Lower leg skin (tissue), 4 donors: ENCODE results near the gene KRT7. TPM values are rescaled to one million over a fixed set of nuclear protein-coding genes. Genes with fewer than 3 reads are reported as not detected.

ENCODE experiments used
- DNase-seq, 2 donors: peaks; one replicate each; pipeline ENCODE4 v3.0.0-alpha.2; 2019; ENCODE audit warnings: low spot score in 2 of 2
- H3K4me3 ChIP-seq: fragments of 200-600 bp; sonication (generic); 2 replicates; pipeline ENCODE4 v1.5.1; 2017; ENCODE audit warnings: mild to moderate bottlenecking, low read depth; ENCODE audit not compliant: poor library complexity, severe bottlenecking
- CTCF ChIP-seq, 3 donors: fragments of 450-650 bp; IDR thresholded peaks; one replicate each; pipeline ENCODE4 v1.5.1; 2016; ENCODE audit warnings: antibody characterized with exemption in 3 of 3, mild to moderate bottlenecking in 3 of 3, moderate library complexity in 2 of 3
- POLR2A ChIP-seq, 2 donors: fragments of 450-650 bp; IDR thresholded peaks; one replicate each; pipeline ENCODE4 v1.6.1; 2016 to 2017; ENCODE audit warnings: antibody characterized with exemption in 2 of 2, mild to moderate bottlenecking in 1 of 2, moderate library complexity in 1 of 2
- WGBS, 2 donors: methylation state at CpG; one replicate each; pipeline ENCODE4 v1.1.5; 2018; 5-methylcytosine and 5-hydroxymethylcytosine counted together
- intact Hi-C: fragments of 100-400 bp; cut with DNase I; formaldehyde crosslinking; loops from one replicate; pipeline ENCODE4 v1.15.0; 2023; ENCODE audit warnings: low total_unique reads
- total RNA-seq, 4 donors: library from RNA; depleted of rRNA; stranded (reverse); fragments of >200 nt; gene quantifications; one replicate each; pipeline ENCODE4 v1.1.0, GENCODE V29; 2016

The KRT7 gene
- total RNA-seq, 4 donors from 2014 or later: 28.2 to 206 (median 125) TPM

- WGBS, 2 donors: 79 to 89% methylated on average over 3 of the region's 3 CpGs
- TF ChIP-seq POLR2A (IDR thresholded peaks at IDR 0.05): no peak
- no peak for TF ChIP-seq CTCF (IDR thresholded peaks at IDR 0.05)
- no peak overlapping the region for H3K4me3 ChIP-seq
- intact Hi-C loops: no loop called here
- peak in 1 of 2 donors; percentile 72 for DNase-seq
Measured at GRCh38 chr12:52267699-52268098, 34.7 kb downstream of the KRT7 start.

- peak in 1 of 2 donors; percentile 48 for DNase-seq
- 66 to 69% methylated on average over 2 of the region's 2 CpGs for WGBS, 2 donors
- no peak for TF ChIP-seq POLR2A (IDR thresholded peaks at IDR 0.05)
- no peak for TF ChIP-seq CTCF (IDR thresholded peaks at IDR 0.05)
Measured at GRCh38 chr12:52268212-52268611, 35.2 kb downstream of the KRT7 start.

GRCh38 chr12:52270541-52271070 is 37.6 kb downstream of the KRT7 start:
- no peak for TF ChIP-seq POLR2A (IDR thresholded peaks at IDR 0.05)
- TF ChIP-seq CTCF (IDR thresholded peaks at IDR 0.05): no peak
- WGBS, 2 donors: 75 to 81% methylated on average over 6 of the region's 6 CpGs
- H3K4me3 ChIP-seq: no peak overlapping the region
- intact Hi-C loops: no loop called here
- peak in 1 of 2 donors; percentile 73 for DNase-seq

More at GRCh38 chr12:52268212-52268611, 35.2 kb downstream of the KRT7 start:
- H3K4me3 ChIP-seq: no peak overlapping the region
- intact Hi-C loops: no loop called here

GRCh38 chr12:52271158-52271557 is 38.1 kb downstream of the KRT7 start:
- no peak for TF ChIP-seq CTCF (IDR thresholded peaks at IDR 0.05)
- no peak for TF ChIP-seq POLR2A (IDR thresholded peaks at IDR 0.05)
- intact Hi-C loops: no loop called here
- DNase-seq: no peak
- 79% methylated on average over 1 of the region's 1 CpG for WGBS, 2 donors
- H3K4me3 ChIP-seq: no peak overlapping the region

GRCh38 chr12:52274521-52275120 is 41.6 kb downstream of the KRT7 start, which contains the start of gene KRT86:
Gene KRT86, plus strand, starts transcription at chr12:52274645. Its CDS starts 27,272 bp downstream, at chr12:52301917.
- WGBS, 2 donors: 62 to 85% methylated on average over 3 of the region's 3 CpGs
- TF ChIP-seq POLR2A (IDR thresholded peaks at IDR 0.05): no peak
- no peak for TF ChIP-seq CTCF (IDR thresholded peaks at IDR 0.05)
- no peak within 1 kb of the TSS for H3K4me3 ChIP-seq
- intact Hi-C loops: loop anchor here (5.0 kb wide), 1 partner anchor 107 kb away; no protein-coding TSS in a partner anchor
- peak in 1 of 2 donors; percentile 78 for DNase-seq
